ENCODE results near the gene PRX.
A peak's percentile ranks its signal among the peaks of the same experiment; 100 is the strongest.
"Not testable (repeated sequence)": the region's sequence is repeated elsewhere in the genome, so short reads cannot be mapped to it uniquely, and the experiment has no call there.

The PRX gene

DNA sequence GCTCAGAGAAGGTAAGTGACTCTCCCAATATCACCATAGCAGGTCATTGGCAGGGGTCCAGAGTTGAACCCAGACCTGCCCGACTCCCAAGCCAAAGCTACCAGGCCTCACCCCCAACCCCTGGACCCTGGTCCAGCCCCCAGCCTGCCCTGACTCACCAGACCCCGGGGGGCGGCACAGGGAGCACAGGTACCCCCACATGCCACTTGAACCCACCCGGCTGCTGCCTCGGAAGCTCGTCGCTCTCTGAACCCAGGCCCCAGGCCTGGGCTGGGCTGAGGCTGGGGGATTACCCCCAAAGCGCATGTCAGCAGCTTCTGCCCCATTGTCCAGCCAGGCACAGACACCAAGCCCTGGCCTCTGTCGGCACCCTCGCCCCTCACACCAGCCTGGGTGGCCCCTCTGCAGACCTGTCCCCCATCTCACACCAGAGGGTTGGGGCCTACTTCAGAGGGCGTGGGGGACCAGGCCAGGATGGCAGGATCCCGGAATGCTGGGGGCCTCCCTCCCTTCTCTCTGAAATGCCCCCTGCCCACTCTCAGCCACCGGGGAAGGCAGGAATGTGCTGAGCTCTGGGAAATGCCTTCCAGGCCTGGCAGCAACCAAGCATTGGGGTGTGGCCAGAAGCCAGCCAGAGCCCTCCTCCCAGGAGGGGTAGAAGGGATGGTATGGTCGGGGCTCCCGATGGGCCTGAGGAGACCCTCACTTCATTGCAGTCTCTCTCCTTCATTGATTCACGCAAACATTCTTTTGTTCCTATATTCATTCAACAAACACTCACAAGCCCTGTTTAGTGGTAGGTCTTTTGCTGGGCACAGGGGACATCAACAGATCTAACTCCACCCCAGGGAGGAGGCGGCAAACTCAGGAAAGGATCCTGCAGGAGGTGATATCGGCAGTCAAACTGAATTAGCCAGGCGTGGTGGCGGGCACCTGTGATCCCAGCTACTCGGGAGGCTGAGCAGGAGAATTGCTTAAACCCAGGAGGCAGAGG is 1.7 kb upstream of the PRX start:
- DNase-seq: no peak

DNA sequence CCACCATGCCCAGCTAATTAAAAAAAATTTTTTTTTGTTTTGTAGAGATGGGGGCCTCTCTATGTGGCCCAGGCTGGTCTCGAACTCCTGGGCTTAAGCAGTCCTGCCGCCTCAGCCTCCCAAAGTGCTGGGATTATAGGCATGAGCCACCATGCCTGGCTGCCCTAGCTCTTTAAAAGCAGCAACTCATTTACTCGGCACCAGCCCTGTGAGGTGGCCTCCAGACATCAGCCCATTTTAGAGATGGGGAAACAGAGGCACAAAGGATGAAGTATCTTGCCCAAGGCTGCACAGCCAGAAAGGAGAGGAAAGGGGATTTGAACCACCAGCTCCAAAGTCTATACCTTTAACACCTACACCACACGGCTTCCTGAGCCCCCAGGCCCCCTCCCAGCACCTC is 312 bp downstream of the PRX start:
- no peak for DNase-seq

GRCh38 chr19:40411958-40412499 is 1.1 kb downstream of the PRX start:
- no peak for DNase-seq

- no peak for DNase-seq
Observed at GRCh38 chr19:40411125-40411842, 1.9 kb downstream of the PRX start.

- no peak for DNase-seq
Observed at GRCh38 chr19:40410030-40410389, 3.2 kb downstream of the PRX start.

- not testable (repeated sequence) for DNase-seq
Observed at GRCh38 chr19:40408598-40408925, 4.6 kb downstream of the PRX start.

GRCh38 chr19:40407714-40408597 is 5.2 kb downstream of the PRX start:
- DNase-seq: no peak

DNA sequence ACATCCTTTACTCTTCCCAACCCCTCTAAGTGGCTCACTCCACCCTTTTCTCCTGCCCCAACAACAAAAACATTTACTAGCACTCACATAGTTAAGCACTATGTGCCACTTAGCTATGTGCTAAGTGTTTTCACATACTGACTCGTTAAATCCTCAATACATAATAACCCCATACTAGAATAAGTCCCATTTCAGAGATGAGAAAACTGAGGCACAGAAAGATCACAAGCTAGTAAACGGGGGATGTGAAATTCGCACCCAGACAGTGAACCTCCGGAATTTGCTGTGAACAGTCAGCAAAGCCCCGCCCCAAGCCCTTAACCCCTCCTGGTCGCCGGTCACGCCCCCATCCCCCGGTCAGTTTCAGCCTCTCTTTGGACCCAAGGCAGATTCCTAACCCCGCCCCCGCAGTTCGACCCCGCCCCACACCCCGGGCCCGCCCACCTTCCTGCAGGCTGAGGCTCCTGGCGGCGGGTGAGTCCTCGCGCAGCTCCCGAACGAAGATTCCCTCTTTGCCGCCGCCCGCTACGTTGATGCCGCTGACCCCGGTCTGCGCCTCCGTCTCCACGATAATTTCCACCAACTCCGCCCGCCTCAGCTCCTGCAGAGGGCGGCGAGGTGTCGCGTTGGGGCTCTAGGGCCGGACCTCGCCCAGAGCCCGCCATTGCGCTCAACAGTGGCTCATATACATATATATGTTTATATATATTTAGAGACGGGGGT is 9.8 kb downstream of the PRX start:
- DNase-seq: peak; percentile 64 to 93

- no peak for DNase-seq
Observed at GRCh38 chr19:40400559-40400958, 12.6 kb downstream of the PRX start.

GRCh38 chr19:40398417-40399131 is 14.6 kb downstream of the PRX start:
- peak; percentile 44 to 88 for DNase-seq

GRCh38 chr19:40397568-40397906 is 15.6 kb downstream of the PRX start:
- DNase-seq: no peak

- DNase-seq: no peak
Observed at GRCh38 chr19:40396886-40397567, 16.2 kb downstream of the PRX start.

- DNase-seq: no peak
Observed at GRCh38 chr19:40395956-40396355, 17.2 kb downstream of the PRX start.

DNA sequence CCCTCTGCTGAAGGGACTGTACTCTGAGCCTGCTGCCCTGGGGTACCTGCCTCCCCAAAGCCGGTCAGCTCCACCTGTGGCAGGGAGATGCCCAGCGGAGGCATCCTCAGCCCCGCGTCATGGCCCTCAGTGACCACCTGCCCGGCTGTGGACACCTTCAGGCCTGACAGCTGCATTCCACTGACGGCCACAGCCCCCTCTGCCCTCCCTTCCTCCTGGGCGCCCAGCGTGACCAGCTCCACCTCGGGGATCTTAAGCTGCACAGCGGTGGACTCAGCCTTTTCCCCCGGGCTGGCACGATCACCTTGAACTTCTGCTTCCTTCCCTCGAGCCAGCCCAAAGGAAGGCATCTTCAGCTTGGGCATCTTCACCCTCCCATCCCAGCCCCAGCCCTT is 18.4 kb downstream of the PRX start:
- DNase-seq: no peak

- no peak for DNase-seq
Observed at GRCh38 chr19:40393894-40394815, 19.0 kb downstream of the PRX start.

- no peak for DNase-seq
Observed at GRCh38 chr19:40392894-40393517, 20.2 kb downstream of the PRX start.

DNA sequence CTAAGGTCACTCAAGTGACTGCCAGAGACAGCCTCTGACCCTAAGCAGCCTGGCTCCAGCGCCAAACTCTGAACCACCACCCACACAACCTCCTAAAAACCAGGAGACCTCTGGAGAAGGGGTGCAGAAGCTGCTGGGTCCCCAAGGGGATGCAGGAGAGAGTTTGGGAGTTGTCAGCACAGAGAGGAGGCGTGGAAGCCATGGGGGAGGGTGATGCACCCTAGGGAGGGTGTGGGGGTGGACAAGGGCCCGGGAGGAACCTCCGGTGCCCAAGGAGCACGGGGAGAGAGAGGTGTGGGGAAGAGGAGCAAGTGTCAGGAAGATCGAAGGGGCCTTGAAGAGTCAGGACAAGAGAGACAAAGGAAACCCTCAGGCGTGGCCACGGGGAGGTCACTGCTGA is 21.1 kb downstream of the PRX start:
- no peak for DNase-seq

GRCh38 chr19:40390084-40390742 is 23.0 kb downstream of the PRX start, which contains the start of gene HIPK4:
HIPK4 (minus strand) TSS chr19:40390181; CDS start chr19:40389902, 279 bp downstream.
- DNase-seq: no peak
